ENCODE results near the gene TOMM7.

Gene TOMM7

GRCh38 chr7:22854158-22855048 is 31.8 kb upstream of the TOMM7 start:
- Histone ChIP-seq H3K4me2 (ENCODE audit: low read depth, low read length, poor library complexity, severe bottlenecking) (peak overlapping the region; percentile 86), H3K27me3 (ENCODE audit: insufficient read depth, low read length, poor library complexity, severe bottlenecking) (no peaks in the 10 kb centered on the region), H3K36me3 (ENCODE audit: insufficient read depth, low read length) (peaks cover 6% of the 10 kb centered on the region; the same call in 1 of the 2 replicates), H3K79me2 (ENCODE audit: insufficient read depth, low read length) (peaks cover 25% of the 10 kb centered on the region), H2AFZ (ENCODE audit: low read length) (peak overlapping the region; percentile 90), H3K9ac (ENCODE audit: low read depth, low read length, poor library complexity, severe bottlenecking) (peak overlapping the region; percentile 89), H3K9me3 (ENCODE audit: insufficient read depth, low read depth, low read length) (no peaks in the 10 kb centered on the region), H3F3A (ENCODE audit: low read depth) (no peaks in the 10 kb centered on the region), H4K20me1 (ENCODE audit: insufficient read depth, low read length, poor library complexity, severe bottlenecking) (no peaks in the 10 kb centered on the region), H3K4me3 (ENCODE audit: low read length, poor library complexity, severe bottlenecking) (peak overlapping the region; percentile 99), H3K9me2 (replicated peaks; ENCODE audit: low read depth, low read length) (no peaks in the 10 kb centered on the region), H3K4me1 (ENCODE audit: insufficient read depth, low read length, poor library complexity, severe bottlenecking) (peaks cover 24% of the 10 kb centered on the region)
- no peak for TF ChIP-seq EZH2phosphoT487 (IDR thresholded peaks at IDR 0.05; ENCODE audit: borderline replicate concordance)
- no peak for TF ChIP-seq CTCF (conservative IDR thresholded peaks at IDR 0.05; ENCODE audit: low read length)

GRCh38 chr7:22853674-22854157 is 31.1 kb upstream of the TOMM7 start:
- Histone ChIP-seq H3K9me3 (ENCODE audit: insufficient read depth, low read depth, low read length) (no peaks in the 10 kb centered on the region), H3F3A (ENCODE audit: low read depth) (no peaks in the 10 kb centered on the region), H4K20me1 (ENCODE audit: insufficient read depth, low read length, poor library complexity, severe bottlenecking) (no peaks in the 10 kb centered on the region), H3K36me3 (ENCODE audit: insufficient read depth, low read length) (peaks cover 6% of the 10 kb centered on the region; the same call in 1 of the 2 replicates), H3K27me3 (ENCODE audit: insufficient read depth, low read length, poor library complexity, severe bottlenecking) (no peaks in the 10 kb centered on the region), H3K9me2 (replicated peaks; ENCODE audit: low read depth, low read length) (no peaks in the 10 kb centered on the region), H3K4me3 (ENCODE audit: low read length, poor library complexity, severe bottlenecking) (peak overlapping the region; percentile 99), H3K9ac (ENCODE audit: low read depth, low read length, poor library complexity, severe bottlenecking) (peak overlapping the region; percentile 89), H2AFZ (ENCODE audit: low read length) (peak overlapping the region; percentile 68), H3K4me1 (ENCODE audit: insufficient read depth, low read length, poor library complexity, severe bottlenecking) (peaks cover 24% of the 10 kb centered on the region), H3K79me2 (ENCODE audit: insufficient read depth, low read length) (peaks cover 25% of the 10 kb centered on the region), H3K4me2 (ENCODE audit: low read depth, low read length, poor library complexity, severe bottlenecking) (peak overlapping the region; percentile 42)
- TF ChIP-seq CTCF (conservative IDR thresholded peaks at IDR 0.05; ENCODE audit: low read length), result peak; percentile 44
- TF ChIP-seq EZH2phosphoT487 (IDR thresholded peaks at IDR 0.05; ENCODE audit: borderline replicate concordance), result no peak

GRCh38 chr7:22853138-22853537 is 30.5 kb upstream of the TOMM7 start:
- peak overlapping the region; percentile 42 for H3K4me2 ChIP-seq (ENCODE audit: low read depth, low read length, poor library complexity, severe bottlenecking)
- H2AFZ ChIP-seq (ENCODE audit: low read length), result peak overlapping the region; percentile 68; the same call in 1 of the 2 replicates

More at GRCh38 chr7:22853138-22853537, 30.5 kb upstream of the TOMM7 start:
- no peak overlapping the region for H3K9ac ChIP-seq (ENCODE audit: low read depth, low read length, poor library complexity, severe bottlenecking)
- peaks cover 24% of the 10 kb centered on the region for H3K4me1 ChIP-seq (ENCODE audit: insufficient read depth, low read length, poor library complexity, severe bottlenecking)
- no peaks in the 10 kb centered on the region for H3K9me2 ChIP-seq (replicated peaks; ENCODE audit: low read depth, low read length)
- H3K79me2 ChIP-seq (ENCODE audit: insufficient read depth, low read length), result peaks cover 25% of the 10 kb centered on the region
- TF ChIP-seq EZH2phosphoT487 (IDR thresholded peaks at IDR 0.05; ENCODE audit: borderline replicate concordance) (no peak), CTCF (conservative IDR thresholded peaks at IDR 0.05; ENCODE audit: low read length) (no peak)
- no peaks in the 10 kb centered on the region for H3K27me3 ChIP-seq (ENCODE audit: insufficient read depth, low read length, poor library complexity, severe bottlenecking)
- no peaks in the 10 kb centered on the region for H4K20me1 ChIP-seq (ENCODE audit: insufficient read depth, low read length, poor library complexity, severe bottlenecking)
- no peaks in the 10 kb centered on the region for H3F3A ChIP-seq (ENCODE audit: low read depth)
- no peak overlapping the region for H3K4me3 ChIP-seq (ENCODE audit: low read length, poor library complexity, severe bottlenecking)
- peaks cover 2% of the 10 kb centered on the region; the same call in 1 of the 2 replicates for H3K36me3 ChIP-seq (ENCODE audit: insufficient read depth, low read length)
- no peaks in the 10 kb centered on the region for H3K9me3 ChIP-seq (ENCODE audit: insufficient read depth, low read depth, low read length)
